ENCODE results near the gene HBG2. TPM values are rescaled to one million over a fixed set of nuclear protein-coding genes. Genes with fewer than 3 reads are reported as not detected.

The HBG2 gene
- total RNA-seq, 2 donors from 2014 or later: not detected

Other genes starting within 250 kb of the HBG2 start
- gene OR52J3, start 208.3 kb downstream of the HBG2 start, total RNA-seq: not detected
- gene OR52E2, start 195.2 kb downstream of the HBG2 start, total RNA-seq: not detected
- not detected for gene OR52E1, start 185.2 kb downstream of the HBG2 start, total RNA-seq
- not detected for gene OR52A5, start 116.4 kb downstream of the HBG2 start, total RNA-seq
- gene OR52A1, start 100.0 kb downstream of the HBG2 start, total RNA-seq: not detected
- gene OR51V1, start 54.1 kb downstream of the HBG2 start, total RNA-seq: not detected
- 100 to 1,000 TPM in 1 of 2 donors, 10 to 100 TPM in 1; 77.3 to 264 TPM for gene HBB, start 27.7 kb downstream of the HBG2 start, total RNA-seq
- not detected for gene HBD, start 20.3 kb downstream of the HBG2 start, total RNA-seq
- not detected for gene HBG1, start 4.9 kb downstream of the HBG2 start, total RNA-seq
- gene HBE1, start 15.2 kb upstream of the HBG2 start, total RNA-seq: not detected
- gene OR51B4, start 47.2 kb upstream of the HBG2 start, total RNA-seq: not detected
- gene OR51B2, start 69.5 kb upstream of the HBG2 start, total RNA-seq: not detected
- gene OR51B5, start 88.7 kb upstream of the HBG2 start, total RNA-seq: not detected
- gene OR51B6, start 96.7 kb upstream of the HBG2 start, total RNA-seq: not detected
- gene OR51M1, start 129.0 kb upstream of the HBG2 start, total RNA-seq: not detected
- gene OR51Q1, start 167.3 kb upstream of the HBG2 start, total RNA-seq: not detected
- gene OR51I1, start 186.7 kb upstream of the HBG2 start, total RNA-seq: not detected
- gene OR51I2, start 194.5 kb upstream of the HBG2 start, total RNA-seq: not detected
- not detected for gene OR52D1, start 233.9 kb upstream of the HBG2 start, total RNA-seq